ENCODE results near the gene CD19.

The CD19 gene

GRCh38 chr16:28983644-28984043 lies 51.9 kb downstream of the CD19 start:
- no peak for DNase-seq

GRCh38 chr16:28984091-28984490 lies 52.3 kb downstream of the CD19 start:
- DNase-seq: no peak

- no peak for DNase-seq
Observed at GRCh38 chr16:28984619-28985135, 52.9 kb downstream of the CD19 start, which contains the start of gene LAT. LAT (plus strand) TSS chr16:28985052; CDS start chr16:28985418, 366 bp downstream.

- DNase-seq: no peak
Observed at GRCh38 chr16:28985211-28986041, 53.7 kb downstream of the CD19 start.

GRCh38 chr16:28986046-28986445 lies 54.3 kb downstream of the CD19 start:
- DNase-seq: no peak

GRCh38 chr16:28986492-28986891 lies 54.7 kb downstream of the CD19 start:
- DNase-seq: no peak

- DNase-seq: no peak
Observed at GRCh38 chr16:28987170-28987853, 55.5 kb downstream of the CD19 start.
